Lower leg skin (tissue), 3 donors: ENCODE measurements around the gene SECISBP2L.

Source experiments
- CTCF ChIP-seq, 3 donors: fragments of 450-650 bp; IDR thresholded peaks; one replicate each; pipeline ENCODE4 v1.5.1; 2016; ENCODE audit warnings: antibody characterized with exemption in 3 of 3, mild to moderate bottlenecking in 3 of 3, moderate library complexity in 2 of 3
- POLR2A ChIP-seq, 2 donors: fragments of 450-650 bp; IDR thresholded peaks; one replicate each; pipeline ENCODE4 v1.6.1; 2016 to 2017; ENCODE audit warnings: antibody characterized with exemption in 2 of 2, mild to moderate bottlenecking in 1 of 2, moderate library complexity in 1 of 2

- TF ChIP-seq CTCF (IDR thresholded peaks at IDR 0.05) (no peak), POLR2A (IDR thresholded peaks at IDR 0.05) (no peak)
These were observed 67.6 kb downstream of the SECISBP2L start for GRCh38 chr15:48978638-48979037.
